Mucosa of rectum (tissue), 2 donors: ENCODE data around the gene MZT2B.
"Not testable (repeated sequence)": the region's sequence is repeated elsewhere in the genome, so short reads cannot be mapped to it uniquely, and the experiment has no call there.

Experiments
- H3K27ac ChIP-seq, 2 donors: one replicate each; pipeline ENCODE4 v1.7.0; 2013; ENCODE audit warnings: inconsistent platforms in 2 of 2, low read depth in 2 of 2, low read length in 2 of 2
- H3K27me3 ChIP-seq, 2 donors: one replicate each; pipeline ENCODE4 v1.7.0; 2013; ENCODE audit warnings: low read length in 2 of 2; ENCODE audit not compliant: control insufficient read depth in 2 of 2, insufficient read depth in 2 of 2
- H3K36me3 ChIP-seq, 2 donors: one replicate each; pipeline ENCODE4 v1.7.0; 2013; ENCODE audit warnings: low read length in 2 of 2; ENCODE audit not compliant: control insufficient read depth in 2 of 2, insufficient read depth in 2 of 2
- H3K4me1 ChIP-seq, 2 donors: one replicate each; pipeline ENCODE4 v1.7.0; 2013; ENCODE audit warnings: low read length in 2 of 2, mild to moderate bottlenecking in 1 of 2; ENCODE audit not compliant: control insufficient read depth in 2 of 2, insufficient read depth in 2 of 2
- H3K4me3 ChIP-seq, 2 donors: one replicate each; pipeline ENCODE4 v1.7.0; 2013; ENCODE audit warnings: low read length in 2 of 2
- H3K9ac ChIP-seq, 2 donors: one replicate each; pipeline ENCODE4 v1.7.0; 2013; ENCODE audit warnings: low read length in 2 of 2, low read depth in 1 of 2, mild to moderate bottlenecking in 1 of 2
- H3K9me3 ChIP-seq, 2 donors: one replicate each; pipeline ENCODE4 v1.7.0; 2013; ENCODE audit warnings: low read length in 2 of 2; ENCODE audit not compliant: control insufficient read depth in 2 of 2
- donor health status: healthy.
- donor health status: Normal muscosa, but diverticular disease.

Gene MZT2B

GRCh38 chr2:130187859-130188792 lies 6.1 kb downstream of the MZT2B start:
- H3K9me3 ChIP-seq, H3K4me1 ChIP-seq, H3K36me3 ChIP-seq, H3K27ac ChIP-seq, H3K9ac ChIP-seq, H3K4me3 ChIP-seq, H3K27me3 ChIP-seq: not testable (repeated sequence)

- not testable (repeated sequence) for H3K4me3 ChIP-seq, H3K27ac ChIP-seq, H3K4me1 ChIP-seq, H3K36me3 ChIP-seq, H3K27me3 ChIP-seq, H3K9ac ChIP-seq, H3K9me3 ChIP-seq
Measured at GRCh38 chr2:130188958-130189357, 6.9 kb downstream of the MZT2B start.

DNA sequence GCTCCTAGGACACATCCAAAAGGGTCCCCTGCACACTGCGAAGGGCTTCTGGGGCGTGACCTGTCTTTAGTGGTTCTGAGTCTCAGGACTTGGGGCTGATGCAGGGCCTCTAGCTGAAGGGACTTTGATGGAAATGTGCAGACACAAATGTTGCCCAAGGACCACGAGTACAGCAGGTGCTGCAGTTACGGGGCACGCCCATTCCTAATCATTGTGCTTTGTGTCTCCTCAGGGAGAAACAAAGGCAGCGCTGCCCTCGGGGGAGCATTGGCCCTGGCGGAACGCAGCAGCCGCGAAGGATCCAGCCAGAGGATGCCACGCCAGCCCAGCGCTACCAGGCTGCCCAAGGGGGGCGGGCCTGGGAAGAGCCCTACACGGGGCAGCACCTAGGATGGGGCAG lies 8.2 kb downstream of the MZT2B start:
- Histone ChIP-seq H3K36me3 (no peaks in the 10 kb centered on the region), H3K27ac (no peak overlapping the region), H3K4me1 (no peaks in the 10 kb centered on the region), H3K9me3 (no peaks in the 10 kb centered on the region), H3K27me3 (no peaks in the 10 kb centered on the region), H3K9ac (no peak overlapping the region), H3K4me3 (no peak overlapping the region)

GRCh38 chr2:130191319-130191718 lies 9.3 kb downstream of the MZT2B start:
- not testable (repeated sequence) for H3K9me3 ChIP-seq, H3K4me1 ChIP-seq, H3K27ac ChIP-seq, H3K4me3 ChIP-seq, H3K27me3 ChIP-seq, H3K36me3 ChIP-seq, H3K9ac ChIP-seq

GRCh38 chr2:130192451-130192850 lies 10.4 kb downstream of the MZT2B start:
- not testable (repeated sequence) for H3K9ac ChIP-seq, H3K27me3 ChIP-seq, H3K4me1 ChIP-seq, H3K36me3 ChIP-seq, H3K4me3 ChIP-seq, H3K27ac ChIP-seq, H3K9me3 ChIP-seq

- H3K27me3 ChIP-seq, H3K9ac ChIP-seq, H3K9me3 ChIP-seq: not testable (repeated sequence)
Measured at GRCh38 chr2:130193824-130194223, 11.8 kb downstream of the MZT2B start.

GRCh38 chr2:130195089-130195635 lies 13.1 kb downstream of the MZT2B start:
- H3K9me3 ChIP-seq, H3K4me3 ChIP-seq, H3K27ac ChIP-seq, H3K9ac ChIP-seq, H3K4me1 ChIP-seq, H3K27me3 ChIP-seq, H3K36me3 ChIP-seq: not testable (repeated sequence)

More at GRCh38 chr2:130193824-130194223, 11.8 kb downstream of the MZT2B start:
- H3K27ac ChIP-seq, H3K4me3 ChIP-seq, H3K4me1 ChIP-seq, H3K36me3 ChIP-seq: not testable (repeated sequence)

- not testable (repeated sequence) for H3K4me1 ChIP-seq, H3K9ac ChIP-seq, H3K9me3 ChIP-seq, H3K27me3 ChIP-seq, H3K4me3 ChIP-seq, H3K27ac ChIP-seq, H3K36me3 ChIP-seq
Measured at GRCh38 chr2:130196052-130196451, 14.0 kb downstream of the MZT2B start.

- no peak within 1 kb of the TSS for H3K4me3 ChIP-seq
- H3K27ac ChIP-seq = no peak within 1 kb of the TSS
- no peaks in the 10 kb centered on the region for H3K36me3 ChIP-seq
- no peaks in the 10 kb centered on the region for H3K4me1 ChIP-seq
- no peak within 1 kb of the TSS for H3K9ac ChIP-seq
- H3K9me3 ChIP-seq = no peaks in the 10 kb centered on the region
- no peaks in the 10 kb centered on the region for H3K27me3 ChIP-seq
Measured at GRCh38 chr2:130198343-130198742, 16.3 kb downstream of the MZT2B start, which contains the start of gene TUBA3E. TSS of gene TUBA3E (minus strand) at chr2:130198439. CDS start at chr2:130198360, 79 bp downstream.

GRCh38 chr2:130202518-130202917 lies 20.5 kb downstream of the MZT2B start:
- H3K4me3 ChIP-seq, H3K27ac ChIP-seq, H3K36me3 ChIP-seq, H3K9me3 ChIP-seq, H3K9ac ChIP-seq, H3K4me1 ChIP-seq, H3K27me3 ChIP-seq: not testable (repeated sequence)
